CD4-positive, alpha-beta T cell (primary cell): ENCODE data around the gene ZNF423. TPM values are rescaled to one million over a fixed set of nuclear protein-coding genes. Genes with fewer than 3 reads are reported as not detected.

ENCODE experiments used
- ATAC-seq: fragments of 200-7000 bp; cut with Tn5 transposase; one replicate; pipeline ENCODE4 v1.10.0; 2022; ENCODE audit warnings: mild to moderate bottlenecking; ENCODE audit not compliant: poor library complexity
- CTCF ChIA-PET: fragments of 350-600 bp; sonication (Branson Sonifier 250); formaldehyde crosslinking; loops from one replicate; lab custom pipeline; 2021; ENCODE audit warnings: antibody characterized with exemption, inconsistent platforms; lab: Charles Lee
- POLR2A ChIA-PET: fragments of 350-600 bp; sonication (Branson Sonifier 250); formaldehyde crosslinking; loops from one replicate; lab custom pipeline; 2021; ENCODE audit warnings: antibody characterized with exemption, inconsistent platforms; lab: Charles Lee
- DNase-seq, 14 experiments: peaks; one replicate each; pipeline ENCODE4 v3.0.0-alpha.2; 2013 to 2020; ENCODE audit warnings: mixed read lengths in 2 of 14
- H3K27ac ChIP-seq, 2 donors: one replicate each; pipeline versions ENCODE4 v1.5.1 to v1.7.0; 2013; ENCODE audit warnings: low read length in 2 of 2, low read depth in 1 of 2, mild to moderate bottlenecking in 1 of 2
- H3K27me3 ChIP-seq, 2 experiments: 1 replicate in 1 of 2; 2 replicates in 1 of 2; pipeline versions ENCODE4 v1.6.1 to v1.7.0; 2013; ENCODE audit warnings: low read length in 2 of 2, control low read depth in 1 of 2, mild to moderate bottlenecking in 1 of 2, moderate library complexity in 1 of 2; ENCODE audit not compliant: insufficient read depth in 2 of 2, control insufficient read depth in 1 of 2
- H3K36me3 ChIP-seq: one replicate; pipeline ENCODE4 v1.6.1; 2013; ENCODE audit warnings: low read length, control low read depth; ENCODE audit not compliant: insufficient read depth
- H3K4me1 ChIP-seq: one replicate; pipeline ENCODE4 v1.6.1; 2013; ENCODE audit warnings: low read length, control low read depth; ENCODE audit not compliant: insufficient read depth
- H3K4me3 ChIP-seq: one replicate; pipeline ENCODE4 v1.5.1; 2013; ENCODE audit warnings: mild to moderate bottlenecking, low read length, moderate library complexity
- H3K9me3 ChIP-seq, 2 experiments: 1 replicate in 1 of 2; 2 replicates in 1 of 2; pipeline versions ENCODE4 v1.6.1 to v1.7.0; 2013; ENCODE audit warnings: low read length in 2 of 2, mild to moderate bottlenecking in 2 of 2, control low read depth in 1 of 2, moderate library complexity in 1 of 2; ENCODE audit not compliant: control insufficient read depth in 1 of 2, insufficient read depth in 1 of 2
- H3K27ac Mint-ChIP-seq: one replicate; pipeline ENCODE4 v1.8.0; 2020; ENCODE audit warnings: mixed read lengths
- H3K27me3 Mint-ChIP-seq: one replicate; pipeline ENCODE4 v1.8.0; 2021; ENCODE audit warnings: mixed read lengths
- H3K36me3 Mint-ChIP-seq: one replicate; pipeline ENCODE4 v1.8.0; 2021; ENCODE audit warnings: low read depth, mixed read lengths
- H3K4me1 Mint-ChIP-seq: one replicate; pipeline ENCODE4 v1.8.0; 2021; ENCODE audit warnings: low read depth, mixed read lengths
- H3K4me3 Mint-ChIP-seq: one replicate; pipeline ENCODE4 v1.8.0; 2020; ENCODE audit warnings: mild to moderate bottlenecking, mixed read lengths
- H3K9me3 Mint-ChIP-seq: one replicate; pipeline ENCODE4 v1.8.0; 2020; ENCODE audit warnings: mixed read lengths
- CTCF ChIP-seq: fragments of 200-600 bp; IDR thresholded peaks from one replicate; pipeline ENCODE4 v1.8.0; 2022; ENCODE audit warnings: antibody characterized with exemption, mild to moderate bottlenecking
- intact Hi-C, 2 experiments: fragments of 100-400 bp; cut with DNase I in 1 of 2; cut with micrococcal nuclease in 1 of 2; formaldehyde crosslinking; loops; one replicate each; pipeline versions ENCODE4 v1.15.1 to v1.9.0; 2023 to 2025; cut with DNase I, micrococcal nuclease
- total RNA-seq, 174 experiments: library from RNA in 2 of 174; stranded (reverse) in 2 of 174; gene quantifications; one replicate each; pipeline ENCODE4 v1.2.3 and lab custom pipeline; 2021 to 2026

Gene ZNF423
- total RNA-seq, 2 experiments from 2014 or later = not detected

GRCh38 chr16:49713770-49714169, 142.1 kb downstream of the ZNF423 start:
- H3K9me3 Mint-ChIP-seq = no peaks in the 10 kb centered on the region
- H3K27me3 ChIP-seq = no peaks in the 10 kb centered on the region
- no peaks in the 10 kb centered on the region for H3K9me3 ChIP-seq
- H3K27ac ChIP-seq = no peak overlapping the region
- POLR2A ChIA-PET = no interaction called here
- H3K4me1 Mint-ChIP-seq = no peaks in the 10 kb centered on the region
- CTCF ChIA-PET = no interaction called here
- no peak overlapping the region for H3K4me3 Mint-ChIP-seq
- no peaks in the 10 kb centered on the region for H3K27me3 Mint-ChIP-seq
- H3K36me3 ChIP-seq = no peaks in the 10 kb centered on the region
- no peaks in the 10 kb centered on the region for H3K36me3 Mint-ChIP-seq
- ATAC-seq (no peak), DNase-seq (no peak)
- H3K27ac Mint-ChIP-seq = no peak overlapping the region
- no peak for TF ChIP-seq CTCF
- H3K4me1 ChIP-seq = no peaks in the 10 kb centered on the region
- intact Hi-C loops = no loop called here
- H3K4me3 ChIP-seq = no peak overlapping the region

GRCh38 chr16:49712542-49712941, 143.4 kb downstream of the ZNF423 start:
- H3K27me3 Mint-ChIP-seq = no peaks in the 10 kb centered on the region
- no peaks in the 10 kb centered on the region for H3K36me3 ChIP-seq
- H3K36me3 Mint-ChIP-seq = no peaks in the 10 kb centered on the region
- no peak overlapping the region for H3K27ac ChIP-seq
- H3K4me1 Mint-ChIP-seq = no peaks in the 10 kb centered on the region
- H3K9me3 Mint-ChIP-seq = no peaks in the 10 kb centered on the region
- no peak overlapping the region for H3K27ac Mint-ChIP-seq
- ATAC-seq (no peak), DNase-seq (no peak)
- ChIA-PET CTCF (no interaction called here), POLR2A (no interaction called here)
- no peaks in the 10 kb centered on the region for H3K4me1 ChIP-seq
- H3K4me3 ChIP-seq = no peak overlapping the region
- no peak overlapping the region for H3K4me3 Mint-ChIP-seq
- no peak for TF ChIP-seq CTCF
- H3K9me3 ChIP-seq = no peaks in the 10 kb centered on the region
- intact Hi-C loops = no loop called here
- H3K27me3 ChIP-seq = no peaks in the 10 kb centered on the region

- TF ChIP-seq CTCF = no peak
- POLR2A ChIA-PET = no interaction called here
- CTCF ChIA-PET = no interaction called here
- H3K4me1 ChIP-seq = no peaks in the 10 kb centered on the region
- H3K9me3 ChIP-seq = peaks cover 0 to under 1% of the 10 kb centered on the region in 2 experiments
- Mint-ChIP-seq H3K27me3 (no peaks in the 10 kb centered on the region), H3K27ac (no peak overlapping the region), H3K4me3 (no peak overlapping the region), H3K9me3 (no peaks in the 10 kb centered on the region), H3K4me1 (no peaks in the 10 kb centered on the region), H3K36me3 (no peaks in the 10 kb centered on the region)
- intact Hi-C loops = no loop called here
- no peak for DNase-seq
- ATAC-seq = no peak
- H3K36me3 ChIP-seq = no peaks in the 10 kb centered on the region
- no peak overlapping the region for H3K4me3 ChIP-seq
- H3K27ac ChIP-seq = no peak overlapping the region
- no peaks in the 10 kb centered on the region for H3K27me3 ChIP-seq
These were observed 143.8 kb downstream of the ZNF423 start for GRCh38 chr16:49712106-49712505.
